Activated CD4-positive, alpha-beta T cell treated with anti-CD3 and anti-CD28 coated beads, Interleukin-2, Interleukin-4, amounts not matched to agents 100 ng/mL and 50 ng/mL, durations not matched to agents 16 hours and 8 hours (primary cell): ENCODE data around the gene FUT8.
"Not testable (repeated sequence)": the region's sequence is repeated elsewhere in the genome, so short reads cannot be mapped to it uniquely, and the experiment has no call there.

Source experiments
- DNase-seq: peaks from one replicate; pipeline ENCODE4 v3.0.0-alpha.2; 2020; ENCODE audit warnings: low spot score

The FUT8 gene

DNA sequence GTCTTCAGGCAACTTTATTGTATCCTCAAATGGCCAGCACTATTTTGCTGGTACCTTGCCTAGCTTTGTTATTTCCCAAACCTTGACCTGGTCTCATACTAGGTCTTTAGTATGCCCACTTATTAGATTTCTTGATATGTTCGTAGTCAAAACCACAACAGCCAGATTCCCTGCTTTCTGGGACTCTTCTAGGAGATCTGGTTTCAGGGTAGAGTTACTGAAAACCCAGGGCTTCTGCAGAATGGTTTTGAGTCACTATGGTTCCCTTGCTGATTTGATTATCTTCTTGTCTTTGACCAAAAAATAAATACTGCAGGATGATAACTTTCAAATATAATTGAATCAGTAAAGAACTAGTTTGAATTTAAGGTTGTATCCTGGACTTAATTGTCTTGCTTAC, 211.2 kb downstream of the FUT8 start:
- DNase-seq, result no peak

DNA sequence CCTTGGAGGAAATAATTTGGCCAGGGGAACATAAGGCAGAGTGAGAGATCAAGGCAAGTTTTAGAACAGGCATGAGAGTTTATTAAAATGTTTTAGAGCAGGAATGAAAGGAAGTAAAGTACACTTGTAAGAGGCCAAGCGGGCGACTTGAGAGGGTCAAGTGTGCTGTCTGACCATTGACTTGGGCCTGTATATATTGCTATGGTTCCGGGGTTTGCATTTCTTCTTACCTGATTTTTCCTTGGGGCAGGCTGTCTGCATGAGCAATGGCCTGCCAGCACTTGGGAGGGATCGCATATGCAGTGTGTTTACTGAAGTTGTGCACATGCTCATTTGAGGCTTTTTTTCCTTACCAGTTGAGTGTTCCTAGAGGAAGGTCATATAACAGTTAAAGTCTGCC, 214.8 kb downstream of the FUT8 start:
- DNase-seq, result no peak

DNA sequence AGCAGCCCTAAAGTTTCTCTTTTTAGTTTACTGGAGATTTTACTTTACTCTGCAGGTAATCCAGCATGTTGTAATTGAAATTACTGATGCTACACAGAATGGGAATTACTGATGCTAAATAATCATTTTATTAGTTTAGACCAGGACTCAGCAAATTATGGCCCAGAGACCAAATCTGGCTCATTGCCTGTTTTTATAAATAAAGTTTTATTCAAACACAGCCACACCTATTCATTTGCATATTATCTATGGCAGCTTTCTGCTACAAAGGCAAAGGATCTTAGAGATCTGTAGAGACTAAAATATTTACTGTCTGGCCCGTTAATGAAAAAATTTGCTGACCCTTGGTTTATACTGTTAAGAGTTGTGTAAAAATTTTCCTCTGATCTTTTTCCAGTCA, 216.1 kb downstream of the FUT8 start:
- no peak for DNase-seq

DNA sequence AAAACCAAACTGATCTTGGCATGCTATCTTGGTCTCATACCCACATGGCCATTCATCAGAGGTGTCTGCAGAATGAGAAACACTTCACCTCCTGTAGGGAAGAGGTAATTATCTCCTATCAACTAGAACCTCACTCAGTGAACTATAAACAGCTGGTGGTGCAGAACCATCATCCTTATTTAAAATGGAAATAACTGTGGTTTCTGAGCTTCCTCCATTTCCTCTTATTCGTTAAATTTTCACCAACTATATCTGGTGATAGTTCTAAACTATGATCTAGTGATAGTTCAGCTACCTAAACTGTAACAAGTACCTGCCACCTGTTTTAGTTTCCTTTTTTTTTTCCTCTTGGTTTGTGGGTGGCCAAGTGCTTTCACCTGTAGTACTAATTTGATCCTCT, 218.5 kb downstream of the FUT8 start:
- no peak for DNase-seq

DNA sequence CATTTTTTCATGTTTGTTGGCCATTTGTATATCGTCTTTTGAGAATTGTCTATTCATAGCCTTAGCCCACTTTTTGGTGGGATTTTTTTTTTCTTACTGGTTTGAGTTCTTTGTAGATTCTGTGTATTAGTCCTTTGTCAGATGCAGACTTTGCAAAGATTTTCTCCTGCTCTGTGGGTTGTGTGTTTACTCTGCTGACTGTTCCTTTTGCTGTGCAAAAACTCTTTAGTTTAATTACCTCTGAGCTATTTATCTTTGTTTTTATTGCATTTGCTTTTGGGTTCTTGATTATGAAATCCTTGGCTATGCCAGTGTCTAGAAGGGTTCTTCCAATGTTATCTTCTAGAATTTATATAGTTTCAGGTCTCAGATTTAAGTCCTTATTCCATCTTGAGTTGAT, 220.0 kb downstream of the FUT8 start:
- no peak for DNase-seq

DNA sequence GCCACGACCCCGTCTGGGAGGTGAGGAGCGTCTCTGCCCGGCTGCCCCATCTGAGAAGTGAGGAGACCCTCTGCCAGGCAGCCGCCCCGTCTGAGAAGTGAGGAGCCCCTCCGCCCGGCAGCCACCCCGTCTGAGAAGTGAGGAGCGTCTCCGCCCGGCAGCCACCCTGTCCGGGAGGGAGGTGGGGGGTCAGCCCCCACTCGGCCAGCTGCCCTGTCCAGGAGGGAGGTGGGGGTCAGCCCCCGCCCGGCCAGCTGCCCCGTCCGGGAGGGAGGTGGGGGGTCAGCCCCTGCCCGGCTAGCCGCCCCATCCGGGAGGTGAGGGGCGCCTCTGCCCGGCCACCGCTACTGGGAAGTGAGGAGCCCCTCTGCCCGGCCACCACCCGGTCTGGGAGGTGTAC, 221.1 kb downstream of the FUT8 start:
- not testable (repeated sequence) for DNase-seq

DNA sequence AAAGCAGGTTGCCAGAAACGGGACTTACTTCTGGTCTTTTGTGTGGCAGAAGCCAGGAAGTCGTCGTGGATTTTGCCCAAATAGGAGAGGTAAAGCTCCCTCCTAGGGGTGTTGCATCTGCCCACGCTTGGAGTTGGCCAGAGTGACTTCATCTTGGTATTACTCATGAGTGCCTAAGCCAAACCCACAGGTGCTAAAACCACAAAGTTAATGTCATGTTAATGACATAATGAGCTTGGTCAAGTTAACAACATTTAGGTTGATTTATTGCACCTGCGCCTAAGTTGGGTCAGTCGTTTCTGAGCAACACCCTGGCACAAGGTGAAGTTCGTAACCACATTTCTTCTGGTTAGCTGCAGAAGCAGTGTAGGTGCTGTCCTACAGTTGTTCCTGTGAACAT, 225.2 kb downstream of the FUT8 start:
- peak; percentile 75 for DNase-seq

DNA sequence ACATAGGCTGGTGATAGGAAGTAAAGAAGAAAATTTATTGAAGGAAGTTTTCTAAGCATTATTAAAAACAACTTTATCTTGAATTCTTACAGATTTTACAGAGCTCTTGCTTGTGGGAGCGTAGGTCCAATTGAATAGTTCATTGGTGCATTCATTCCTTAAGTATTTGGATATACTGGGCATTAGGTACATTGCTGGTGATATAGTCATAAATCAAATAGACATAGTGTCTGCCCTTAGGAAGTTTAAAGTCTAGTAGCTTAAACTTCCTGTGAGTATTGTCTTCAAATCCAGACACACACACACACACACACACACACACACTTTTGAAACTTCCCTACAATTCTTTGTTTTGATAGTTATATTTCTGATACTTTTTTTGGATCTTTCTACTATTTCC, 226.7 kb downstream of the FUT8 start:
- no peak for DNase-seq

DNA sequence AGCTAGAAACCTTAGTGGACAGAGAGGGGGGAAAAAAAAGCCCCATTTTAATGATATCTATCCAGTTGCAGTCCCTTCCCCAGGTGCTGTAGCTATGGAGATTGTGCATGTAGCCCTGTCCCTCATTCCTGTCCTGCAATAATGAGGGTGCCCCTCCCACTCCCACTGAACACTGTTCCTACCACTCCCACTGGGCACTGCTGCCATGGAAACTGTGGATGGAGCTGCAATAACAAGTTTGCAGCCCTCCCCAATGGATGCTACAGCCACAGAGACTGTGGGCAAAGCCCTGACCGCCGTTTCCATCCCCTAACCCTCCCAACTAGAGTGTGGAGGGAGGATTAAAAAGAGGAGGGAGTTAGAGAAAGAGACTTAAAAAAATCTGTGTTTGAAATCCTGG, 238.3 kb downstream of the FUT8 start:
- no peak for DNase-seq

DNA sequence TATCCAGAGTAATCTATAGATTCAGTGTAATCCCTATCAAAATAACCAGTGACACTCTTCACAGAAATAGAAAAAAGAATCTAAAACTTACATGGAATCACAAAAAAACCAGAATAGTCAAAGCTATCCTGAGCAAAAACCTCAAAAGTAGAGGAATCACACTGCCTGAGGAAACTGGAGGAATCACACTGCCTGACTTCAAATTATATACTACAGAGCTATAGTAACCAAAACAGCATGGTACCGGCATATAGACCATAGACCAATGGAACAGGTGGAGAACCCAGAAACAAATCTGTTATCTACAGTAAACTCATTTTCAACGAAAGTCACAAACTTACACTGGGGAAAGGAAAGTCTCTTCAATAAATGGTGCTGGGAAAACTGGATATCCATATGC, 244.0 kb downstream of the FUT8 start:
- no peak for DNase-seq

DNA sequence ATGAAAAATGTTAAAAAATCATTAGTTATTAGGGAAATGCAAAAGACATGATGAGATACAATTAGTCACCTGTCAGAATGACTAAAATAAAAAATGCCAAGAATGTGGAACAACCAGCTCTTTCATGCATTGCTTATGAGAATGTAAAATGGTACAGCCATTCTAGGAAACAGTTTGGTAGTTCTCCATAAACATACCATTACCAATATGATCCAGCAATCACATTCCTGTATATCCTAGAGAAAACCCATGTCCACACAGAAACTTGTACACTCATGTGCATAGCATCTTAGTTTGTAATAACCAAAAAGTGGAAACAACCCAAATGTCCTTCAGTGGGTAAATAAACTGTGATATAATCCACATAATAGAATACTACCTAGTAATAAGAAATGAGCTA, 245.7 kb downstream of the FUT8 start:
- no peak for DNase-seq

DNA sequence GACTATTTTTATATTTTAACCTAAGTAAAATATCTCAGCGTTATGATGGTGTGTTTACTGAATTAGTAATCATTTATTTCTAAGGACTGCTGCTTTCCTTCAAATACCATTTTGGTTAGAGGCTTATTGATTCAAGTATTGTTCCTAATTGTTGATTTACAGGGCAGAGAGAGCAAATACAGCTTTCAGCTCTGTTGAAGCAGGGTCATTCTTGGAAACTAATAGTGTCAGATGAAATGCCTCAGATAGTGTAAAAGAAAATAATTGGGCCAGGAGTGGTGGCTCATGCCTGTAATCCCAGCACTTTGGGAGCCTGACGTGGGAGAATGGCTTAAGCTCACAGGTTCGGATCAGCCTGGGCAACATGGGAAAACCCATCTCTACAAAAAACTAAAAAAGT, 249.3 kb downstream of the FUT8 start:
- no peak for DNase-seq

DNA sequence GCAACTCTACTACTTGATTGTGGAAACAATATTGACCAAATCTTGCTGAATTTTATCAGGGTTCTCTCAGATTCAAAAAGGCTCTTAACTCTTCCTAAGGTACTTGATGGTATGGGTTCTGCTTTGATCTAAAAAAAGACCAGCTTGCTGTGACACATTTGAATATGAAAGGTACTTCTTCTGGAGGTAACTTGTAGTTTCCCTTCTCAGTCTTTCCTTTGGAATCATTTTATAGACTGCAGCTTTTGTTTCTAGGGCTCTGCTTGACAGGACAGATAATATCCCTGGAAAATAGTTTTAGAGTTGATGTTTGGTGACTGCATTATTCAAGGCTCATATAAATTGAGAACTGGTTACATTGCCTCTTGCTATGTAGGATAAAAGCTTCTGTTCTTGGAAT, 251.9 kb downstream of the FUT8 start:
- DNase-seq, result no peak

DNA sequence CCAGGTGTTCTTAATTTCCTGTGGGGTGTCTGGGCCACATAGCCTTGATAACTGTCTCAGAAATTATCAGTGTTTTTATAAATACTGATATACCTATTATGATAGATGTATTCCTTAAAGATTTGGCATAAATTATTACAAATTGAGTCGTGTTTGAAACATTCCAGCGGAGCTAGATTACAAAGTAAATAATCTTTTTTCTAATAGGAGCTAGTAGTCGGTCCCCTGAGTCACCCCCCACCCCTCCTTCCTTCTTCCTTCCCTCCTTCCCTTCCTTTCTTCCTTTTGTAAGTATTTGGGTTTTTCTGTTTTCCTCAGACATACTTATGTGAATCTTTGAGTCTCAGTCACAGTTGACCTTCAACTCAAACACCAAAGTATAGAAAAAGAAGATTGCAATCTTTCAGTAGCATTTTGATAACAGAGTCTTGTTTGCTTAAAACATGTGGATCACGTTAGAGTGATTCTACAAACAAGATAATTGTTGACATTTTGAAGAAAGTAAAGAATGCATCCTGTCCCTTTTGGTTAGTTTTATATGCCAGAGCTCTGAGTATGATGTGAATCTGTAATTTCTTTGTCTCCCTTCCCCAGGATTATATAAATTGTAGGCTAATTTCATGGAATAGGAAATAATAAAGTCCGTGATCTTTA, 264.0 kb downstream of the FUT8 start:
- DNase-seq, result no peak

DNA sequence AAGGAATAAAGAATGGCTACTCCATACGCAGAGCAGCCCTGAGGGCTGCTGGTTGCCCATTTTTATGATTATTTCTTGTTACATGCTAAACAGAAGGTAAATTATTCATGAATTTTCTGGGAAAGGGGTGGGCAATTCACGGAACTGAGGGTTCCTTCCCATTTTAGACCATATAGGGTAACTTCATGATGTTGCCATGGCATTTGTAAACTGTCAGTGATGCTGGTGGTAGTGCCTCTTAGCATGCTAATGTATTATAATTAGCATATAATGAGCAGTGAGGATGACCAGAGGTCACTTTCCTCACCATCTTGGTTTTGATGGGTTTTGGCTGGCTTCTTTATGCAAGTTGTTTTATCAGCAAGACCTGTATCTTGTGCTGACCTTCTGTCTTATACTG, 273.0 kb downstream of the FUT8 start:
- DNase-seq, result no peak

DNA sequence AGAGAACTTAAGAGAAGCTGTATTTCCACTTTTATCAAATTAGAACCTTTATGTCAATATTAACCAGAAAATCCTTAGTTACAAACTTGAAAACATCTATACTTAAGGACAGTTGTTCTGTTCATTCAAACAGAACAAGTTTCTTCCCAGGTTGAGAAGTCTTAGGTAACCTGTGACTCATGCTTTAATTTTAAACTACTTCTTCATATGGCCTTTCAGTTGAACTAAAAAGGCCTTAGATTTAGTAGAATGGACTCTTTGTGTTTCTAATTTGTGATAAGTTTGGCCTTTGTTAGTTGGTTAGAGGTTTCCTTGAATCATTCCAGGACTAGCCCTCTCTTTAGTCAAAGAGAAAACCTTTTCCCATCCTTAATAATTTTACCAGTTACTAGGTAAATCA, 274.2 kb downstream of the FUT8 start:
- DNase-seq, result no peak

DNA sequence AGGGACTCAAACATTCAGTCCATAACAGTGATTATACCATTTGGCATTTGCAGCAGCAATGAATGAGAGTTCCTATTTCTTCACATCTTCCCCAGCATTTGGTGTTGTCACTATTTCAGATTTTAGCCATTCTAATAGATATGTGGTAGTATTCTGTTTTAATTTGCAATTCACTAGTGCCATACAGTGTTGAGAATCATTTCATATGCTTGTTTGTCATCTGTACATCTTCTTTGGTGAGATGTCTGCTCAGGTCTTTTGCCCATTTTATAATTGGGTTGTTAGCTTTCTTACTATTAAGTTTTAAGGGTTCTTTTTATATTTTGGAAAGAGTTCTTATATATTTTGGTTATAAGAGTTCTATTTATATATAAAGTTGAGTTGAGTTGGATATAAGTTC, 276.5 kb downstream of the FUT8 start:
- no peak for DNase-seq

DNA sequence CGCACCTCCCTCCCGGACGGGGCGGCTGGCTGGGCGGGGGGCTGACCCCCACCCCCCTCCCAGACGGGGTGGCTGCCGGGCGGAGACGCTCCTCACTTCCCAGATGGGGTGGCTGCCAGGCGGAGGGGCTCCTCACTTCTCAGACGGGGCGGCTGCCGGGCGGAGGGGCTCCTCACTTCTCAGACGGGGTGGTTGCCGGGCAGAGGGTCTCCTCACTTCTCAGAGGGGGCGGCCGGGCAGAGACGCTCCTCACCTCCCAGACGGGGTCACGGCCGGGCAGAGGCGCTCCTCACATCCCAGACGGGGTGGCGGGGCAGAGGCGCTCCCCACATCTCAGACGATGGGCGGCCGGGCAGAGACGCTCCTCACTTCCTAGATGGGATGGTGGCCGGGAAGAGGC, 280.0 kb downstream of the FUT8 start:
- not testable (repeated sequence) for DNase-seq

DNA sequence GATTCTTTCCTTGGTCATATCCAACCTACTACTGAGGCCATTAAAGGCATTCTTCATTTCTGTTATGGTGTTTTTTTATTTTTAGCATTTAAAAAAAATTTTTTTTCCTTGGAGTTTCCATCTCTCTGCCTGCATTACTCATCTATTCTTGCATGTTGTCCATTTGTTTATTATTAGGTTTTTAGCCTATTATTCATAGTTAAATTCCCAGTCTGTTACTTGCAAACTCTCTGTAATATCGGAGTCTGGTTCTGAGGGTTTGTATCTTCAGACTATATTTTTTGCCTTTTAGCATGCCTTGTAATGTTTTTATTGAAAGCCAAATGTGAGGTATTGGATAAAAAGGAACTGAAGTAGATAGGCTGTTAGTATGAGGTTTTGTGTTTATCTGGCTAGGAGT, 284.3 kb downstream of the FUT8 start:
- DNase-seq, result no peak

DNA sequence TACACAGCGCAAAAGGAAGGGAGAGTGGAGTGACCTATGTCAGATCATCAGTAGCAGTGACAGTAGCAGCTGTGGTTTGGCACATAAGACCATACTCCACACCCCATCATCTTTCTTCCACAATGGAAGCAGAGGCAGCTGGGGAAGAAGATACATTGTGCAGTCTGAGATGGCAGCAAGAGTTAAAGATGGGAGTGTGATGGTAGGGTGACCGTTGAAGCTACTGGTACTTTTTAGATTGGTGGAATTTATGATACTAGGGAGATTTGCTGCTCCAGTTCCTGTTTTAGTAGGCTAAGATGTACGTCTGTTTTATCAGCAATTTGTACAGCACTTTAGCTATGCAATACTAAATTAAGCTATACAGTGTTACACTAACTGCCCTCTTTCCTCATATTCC, 291.0 kb downstream of the FUT8 start:
- no peak for DNase-seq

DNA sequence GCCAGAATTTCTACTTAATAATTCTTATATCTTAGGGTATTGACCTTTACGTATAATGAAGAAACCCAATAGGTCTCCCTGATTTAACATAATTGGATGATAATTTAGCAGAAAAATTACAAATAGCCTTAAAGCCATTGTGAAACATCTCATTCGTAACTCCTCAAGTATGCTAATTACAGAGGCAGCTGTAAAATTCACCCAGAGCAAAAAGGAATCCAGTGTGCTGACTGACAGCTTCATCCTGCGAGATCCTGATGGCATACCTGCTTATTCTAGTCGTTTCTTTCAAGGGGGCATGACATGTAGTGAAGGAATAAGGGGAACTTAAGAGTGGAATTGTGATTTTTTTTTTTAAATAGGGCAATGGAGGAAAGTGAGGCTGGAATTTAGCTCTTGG, 291.5 kb downstream of the FUT8 start:
- DNase-seq, result no peak

DNA sequence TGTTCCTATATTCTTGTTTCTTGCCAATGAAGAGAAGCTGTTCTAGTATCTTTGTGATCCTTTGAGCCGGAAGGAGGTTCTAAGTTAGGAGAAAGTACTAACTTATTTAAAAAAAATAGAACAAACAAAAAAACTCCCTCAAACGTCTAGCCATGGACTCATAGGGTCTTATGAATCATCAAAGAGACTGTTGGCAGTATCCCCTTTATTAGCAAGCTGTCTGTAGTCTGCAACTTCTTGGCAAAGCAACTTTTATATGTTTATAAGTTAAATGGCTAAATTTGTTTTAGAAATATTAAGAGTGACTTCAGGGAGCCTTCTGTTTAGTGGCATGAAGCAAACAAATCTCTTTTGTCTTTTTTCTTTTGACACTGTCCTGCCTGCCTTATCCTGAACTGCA, 291.9 kb downstream of the FUT8 start:
- peak; percentile 14 for DNase-seq

DNA sequence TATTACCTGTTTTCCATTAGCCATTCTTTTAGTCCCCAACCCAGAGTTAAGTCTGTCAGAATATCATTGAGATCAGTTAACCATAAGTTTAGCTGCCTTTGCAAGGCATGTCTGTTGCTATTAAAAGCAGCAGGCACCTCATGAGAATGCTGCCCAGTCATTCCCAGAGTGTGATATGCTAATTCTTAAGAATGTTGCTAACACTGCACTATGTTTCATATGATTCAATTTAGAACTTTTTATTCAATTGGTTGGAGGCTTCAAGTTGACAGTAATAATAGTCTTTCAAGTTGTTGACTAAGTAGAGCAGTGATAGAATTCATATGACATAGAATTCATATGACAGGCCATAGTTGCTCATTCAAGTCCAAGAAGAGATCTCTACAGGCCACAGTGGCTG, 292.3 kb downstream of the FUT8 start:
- peak; percentile 86 for DNase-seq

DNA sequence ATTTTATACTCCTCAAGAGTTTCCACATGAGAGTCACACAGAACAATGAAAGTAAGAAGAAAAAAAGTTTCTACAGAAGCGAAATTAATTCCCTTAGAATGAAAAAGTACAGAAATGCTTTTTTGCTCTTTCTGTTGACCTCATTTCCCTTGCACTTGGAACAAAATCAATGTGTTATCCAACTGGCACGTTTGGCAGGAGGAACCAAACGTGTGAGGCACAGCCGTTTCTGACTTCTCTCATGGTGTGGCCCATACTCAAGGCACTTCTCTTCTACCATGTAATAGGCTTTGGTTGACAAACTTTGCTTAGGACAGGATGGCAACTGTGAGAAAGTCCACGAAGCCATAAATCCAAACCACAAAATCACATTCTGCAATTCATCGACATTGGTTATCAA, 297.0 kb downstream of the FUT8 start:
- no peak for DNase-seq

DNA sequence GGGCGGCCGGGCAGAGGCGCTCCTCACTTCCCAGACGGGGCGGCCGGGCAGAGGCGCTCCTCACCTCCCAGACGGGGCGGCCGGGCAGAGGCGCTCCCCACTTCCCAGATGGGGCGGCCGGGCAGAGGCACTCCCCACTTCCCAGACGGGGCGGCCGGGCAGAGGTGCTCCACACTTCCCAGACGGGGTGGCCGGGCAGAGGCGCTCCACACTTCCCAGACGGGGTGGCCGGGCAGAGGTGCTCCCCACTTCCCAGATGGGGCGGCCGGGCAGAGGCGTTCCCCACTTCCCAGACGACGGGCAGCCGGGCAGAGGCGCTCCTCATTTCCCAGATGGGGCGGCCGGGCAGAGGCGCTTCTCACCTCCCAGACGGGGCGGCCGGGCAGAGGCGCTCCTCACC, 304.3 kb downstream of the FUT8 start:
- not testable (repeated sequence) for DNase-seq
